GM12878 (cell line): Measurements from ENCODE around the gene ZNF407. TPM values are rescaled to one million over a fixed set of nuclear protein-coding genes. Genes with fewer than 3 reads are reported as not detected.

Experiments used
- ATAC-seq: fragments of 200-7000 bp; cut with Tn5 transposase; 3 replicates; pipeline ENCODE4 v1.9.1; 2020; ENCODE audit warnings: mild to moderate bottlenecking, moderate library complexity
- BruUV-seq: library from RNA; stranded (reverse); fragments of 400-500 nt; replicated peaks from 2 replicates; lab custom pipeline; 2021; lab: Mats Ljungman, UMichigan
- CTCF ChIA-PET: fragments of 300-600 bp; sonication (Branson Sonifier 250); formaldehyde crosslinking; extraction: SDS; loops from one replicate; lab custom pipeline; 2021; ENCODE audit warnings: inconsistent platforms; lab: Yijun Ruan, JAX
- POLR2A ChIA-PET: fragments of 350-600 bp; formaldehyde crosslinking; extraction: SDS; loops from one replicate; lab custom pipeline; 2021; ENCODE audit warnings: inconsistent platforms; lab: Charles Lee
- RAD21 ChIA-PET: fragments of 300-600 bp; sonication (Branson Sonifier 250); formaldehyde crosslinking; loops from one replicate; lab custom pipeline; 2023; ENCODE audit warnings: antibody characterized with exemption; ENCODE audit not compliant: unreplicated experiment; lab: Charles Lee
- SMC1A ChIA-PET: fragments of 300-600 bp; sonication (Branson Sonifier 250); formaldehyde crosslinking; loops from one replicate; lab custom pipeline; 2023; ENCODE audit not compliant: unreplicated experiment, uncharacterized antibody; lab: Charles Lee
- DNase-seq: peaks from one replicate; pipeline ENCODE4 v3.0.0-alpha.2; 2011; ENCODE audit warnings: low read depth, low spot score
- FAIRE-seq: peaks from 3 replicates; lab custom pipeline; 2011; peaks lifted over from hg19 to GRCh38; lab: Jason Lieb, UNC
- H2AFZ ChIP-seq: 2 replicates; pipeline ENCODE4 v1.6.0; 2011; ENCODE audit warnings: low read depth, low read length, control low read depth; ENCODE audit not compliant: control insufficient read depth
- H3K27ac ChIP-seq: 2 replicates; pipeline ENCODE4 v1.5.1; 2011; ENCODE audit warnings: control low read depth; ENCODE audit not compliant: control insufficient read depth, insufficient read depth
- H3K27me3 ChIP-seq, 2 experiments: replicated peaks in 1 of 2; 2 replicates each; pipeline versions ENCODE4 v1.6.0 to v1.6.1; 2011; ENCODE audit warnings: low read length in 1 of 2; ENCODE audit not compliant: control insufficient read depth in 2 of 2, insufficient read depth in 2 of 2
- H3K36me3 ChIP-seq, 2 experiments: 2 replicates each; pipeline ENCODE4 v1.5.1; 2011; ENCODE audit warnings: low read length in 1 of 2; ENCODE audit not compliant: control insufficient read depth in 2 of 2, insufficient read depth in 2 of 2
- H3K4me1 ChIP-seq: 2 replicates; pipeline ENCODE4 v1.6.1; 2011; ENCODE audit warnings: mild to moderate bottlenecking, low read length, moderate library complexity, mixed read lengths; ENCODE audit not compliant: control insufficient read depth, insufficient read depth
- H3K4me2 ChIP-seq: 2 replicates; pipeline ENCODE4 v1.6.0; 2011; ENCODE audit warnings: control low read depth; ENCODE audit not compliant: control insufficient read depth, insufficient read depth
- H3K4me3 ChIP-seq: fragments of 200-600 bp; sonication (generic); 2 replicates; pipeline ENCODE4 v1.5.1; 2016
- H3K79me2 ChIP-seq: 2 replicates; pipeline ENCODE4 v1.6.0; 2011; ENCODE audit warnings: low read length; ENCODE audit not compliant: control insufficient read depth, insufficient read depth
- H3K9ac ChIP-seq: 2 replicates; pipeline ENCODE4 v1.8.0; 2011; ENCODE audit warnings: low read length, control low read depth, mixed read lengths; ENCODE audit not compliant: control insufficient read depth, insufficient read depth
- H3K9me3 ChIP-seq: replicated peaks from 3 replicates; pipeline ENCODE4 v1.5.1; 2011; ENCODE audit warnings: mild to moderate bottlenecking, low read length; ENCODE audit not compliant: control insufficient read depth, insufficient read depth
- H4K20me1 ChIP-seq: 2 replicates; pipeline ENCODE4 v1.6.0; 2011; ENCODE audit not compliant: control insufficient read depth, insufficient read depth
- BMI1 ChIP-seq: fragments of 450-650 bp; IDR thresholded peaks from 2 replicates; pipeline ENCODE4 v1.6.1; 2016; ENCODE audit warnings: mild to moderate bottlenecking, moderate library complexity, borderline replicate concordance
- EGR1 ChIP-seq, 2 experiments: IDR thresholded peaks; 1 replicate in 1 of 2; 2 replicates in 1 of 2; pipeline ENCODE4 v1.6.1; 2011 to 2012; ENCODE audit warnings: low read depth in 2 of 2, low read length in 2 of 2, borderline replicate concordance in 1 of 2, mild to moderate bottlenecking in 1 of 2, moderate library complexity in 1 of 2
- ETV6 ChIP-seq, 2 experiments: fragments of 450-650 bp in 1 of 2; IDR thresholded peaks in 1 of 2; conservative IDR thresholded peaks in 1 of 2; 2 replicates each; pipeline ENCODE4 v1.6.1; 2014; ENCODE audit warnings: antibody characterized with exemption in 1 of 2, borderline replicate concordance in 1 of 2, low read depth in 1 of 2, mild to moderate bottlenecking in 1 of 2, moderate library complexity in 1 of 2
- FOXM1 ChIP-seq: IDR thresholded peaks from 2 replicates; pipeline ENCODE4 v1.6.1; 2012; ENCODE audit warnings: low read depth, mild to moderate bottlenecking, inconsistent platforms, low read length, moderate library complexity
- KAT2A ChIP-seq: conservative IDR thresholded peaks from 2 replicates; pipeline ENCODE4 v1.6.1; 2011; ENCODE audit warnings: low read depth, low read length; ENCODE audit not compliant: control insufficient read depth
- PAX8 ChIP-seq: fragments of 450-650 bp; IDR thresholded peaks from 2 replicates; pipeline ENCODE4 v1.6.1; 2017; ENCODE audit warnings: mild to moderate bottlenecking, moderate library complexity
- POLR2AphosphoS2 ChIP-seq: IDR thresholded peaks from 2 replicates; pipeline ENCODE4 v1.6.1; 2011; ENCODE audit warnings: low read depth, mild to moderate bottlenecking, low read length, improper control_type of control experiment, moderate library complexity
- PRDM15 ChIP-seq: fragments of 450-650 bp; formaldehyde crosslinking; IDR thresholded peaks from 2 replicates; pipeline ENCODE4 v1.4.0; 2020; ENCODE audit warnings: mild to moderate bottlenecking, moderate library complexity
- RUNX3 ChIP-seq: IDR thresholded peaks from 2 replicates; pipeline ENCODE4 v1.6.1; 2012; ENCODE audit warnings: low read length, inconsistent platforms
- TCF7 ChIP-seq: IDR thresholded peaks from 2 replicates; pipeline ENCODE4 v1.6.1; 2014; ENCODE audit warnings: antibody characterized with exemption, borderline replicate concordance
- ZNF622 ChIP-seq: fragments of 450-650 bp; IDR thresholded peaks from 2 replicates; pipeline ENCODE4 v1.6.1; 2017; ENCODE audit warnings: mild to moderate bottlenecking, inconsistent platforms
- WGBS: methylation state at CpG from one replicate; pipeline ENCODE4 v1.1.6; 2016; ENCODE audit warnings: low lambda C conversion rate; ENCODE audit not compliant: insufficient replicate concordance, insufficient coverage; ENCODE audit errors: missing lambda C conversion rate; 5-methylcytosine and 5-hydroxymethylcytosine counted together
- in situ Hi-C: fragments of 300-500 bp; cut with MboI; formaldehyde crosslinking; loops from 9 replicates; pipeline ENCODE4 v1.14.3; 2018; ENCODE audit warnings: mixed read lengths
- intact Hi-C: fragments of 100-400 bp; cut with micrococcal nuclease; formaldehyde crosslinking; loops from one replicate; pipeline ENCODE4 v1.14.2; 2022; ENCODE audit not compliant: unreplicated experiment
- polyA plus RNA-seq, 11 experiments: library from polyadenylated mRNA; depleted of rRNA in 4 of 11; unstranded in 6 of 11; stranded (reverse) in 5 of 11; fragments of >200 nt; fragmentation: Nextera tagmentation in 4 of 11; fragmentation: Illumina TruSeq in 1 of 11; extraction: Ambion mirVana in 4 of 11; extraction: Trizol in 1 of 11; gene quantifications; 1 replicate in 1 of 11; 2 replicates in 10 of 11; pipeline versions ENCODE4 v1.2.1 to v1.2.3, GENCODE V29; 2011 to 2016; ENCODE audit warnings: inconsistent platforms in 2 of 11, missing spikeins in 2 of 11, low read depth in 1 of 11
- total RNA-seq, 4 experiments: library from RNA; depleted of rRNA in 3 of 4; stranded (reverse); fragments of >200 nt in 3 of 4; fragmentation: Illumina TruSeq in 1 of 4; extraction: Trizol in 1 of 4; gene quantifications; 2 replicates each; pipeline versions ENCODE4 v1.2.1 to v1.2.3, GENCODE V29; 2013 to 2021

The ZNF407 gene
- total and polyA plus RNA-seq, 10 of the 15 experiments (the other 5 are each of a cell fraction or from before 2014, with no cell fraction given), result 0.69 to 11.6 (median 5.3) TPM

- TF ChIP-seq PRDM15 (CRISPR knock-in tag) (no peak), EGR1 (IDR thresholded peaks at IDR 0.05; ENCODE audit: borderline replicate concordance in 1 of 2, low read depth in 2 of 2, low read length in 2 of 2) (no peak), TCF7 (no peak), PAX8 (no peak), KAT2A (no peak), ZNF622 (no peak)
- TF ChIP-seq, all 136 proteins: peak for 0
These were observed 406.4 kb downstream of the ZNF407 start (continued) for GRCh38 chr18:75003764-75004690.

- H3K27ac ChIP-seq, result no peak overlapping the region
- no peak for FAIRE-seq
- H3K4me3 ChIP-seq, result no peak overlapping the region
- ChIA-PET SMC1A (interaction anchor here (1.0 to 7.9 kb wide), 4 partner anchors 9 to 42 kb away, joined by 3 to 54 read pairs (median 4); no protein-coding TSS in a partner anchor), POLR2A (no interaction called here), CTCF (interaction anchor here (1.2 kb wide), 1 partner anchor 9 kb away, joined by 3 read pairs; no protein-coding TSS in a partner anchor), RAD21 (interaction anchor here (0.8 kb wide), 2 partner anchors 10 to 15 kb away, joined by 3 read pairs; no protein-coding TSS in a partner anchor)
- H3K4me1 ChIP-seq, result no peaks in the 10 kb centered on the region
- H2AFZ ChIP-seq, result no peak overlapping the region
- H3K79me2 ChIP-seq, result no peaks in the 10 kb centered on the region
- no peak for ATAC-seq
- no peaks in the 10 kb centered on the region for H3K9me3 ChIP-seq
- DNase-seq, result no peak
- H3K9ac ChIP-seq, result no peak overlapping the region
- in situ Hi-C loops, result no loop called here
- no peak for TF ChIP-seq ETV6 (conservative IDR thresholded peaks at IDR 0.05 in 1 of 2, IDR thresholded peaks at IDR 0.05 in 1 of 2; ENCODE audit: borderline replicate concordance in 1 of 2, low read depth in 1 of 2)
- TF ChIP-seq FOXM1, result no peak
- TF ChIP-seq POLR2AphosphoS2, result no peak
- no peak for TF ChIP-seq RUNX3
- no peak for TF ChIP-seq BMI1
- no peaks in the 10 kb centered on the region for H4K20me1 ChIP-seq
- over 99% methylated on average over 7 of the region's 8 CpGs for WGBS
- no TSS peak for BruUV-seq
- intact Hi-C loops, result no loop called here
- H3K4me2 ChIP-seq, result no peak overlapping the region
- H3K27me3 ChIP-seq, result no peaks in the 10 kb centered on the region
- H3K36me3 ChIP-seq, result no peaks in the 10 kb centered on the region
These were observed 408.0 kb downstream of the ZNF407 start for GRCh38 chr18:75005626-75006025.
